NCI-H2196 treated with DMSO at 0.1 percent for 48 hours (cell line): ENCODE data around the gene TKT.
"Not testable (repeated sequence)": the region's sequence is repeated elsewhere in the genome, so short reads cannot be mapped to it uniquely, and the experiment has no call there.

Experiments
- DNase-seq: peaks from one replicate; lab custom pipeline; 2025; ENCODE audit not compliant: unreplicated experiment; lab: John Stamatoyannopoulos, UW

The TKT gene

GRCh38 chr3:53255775-53256703, at the start of gene TKT:
Gene TKT, minus strand, starts transcription at chr3:53256022. Its CDS starts 80 bp downstream, at chr3:53255942.
- peak; percentile 36 for DNase-seq

GRCh38 chr3:53303957-53304356, 48.1 kb upstream of the TKT start:
- no peak for DNase-seq

GRCh38 chr3:53303549-53303948, 47.7 kb upstream of the TKT start:
- DNase-seq = no peak

GRCh38 chr3:53300826-53301225, 45.0 kb upstream of the TKT start:
- no peak for DNase-seq

- peak; percentile 16 for DNase-seq
Observed at GRCh38 chr3:53299611-53300023, 43.8 kb upstream of the TKT start.

- no peak for DNase-seq
Observed at GRCh38 chr3:53295410-53295809, 39.6 kb upstream of the TKT start.

- DNase-seq = no peak
Observed at GRCh38 chr3:53293867-53294266, 38.0 kb upstream of the TKT start.

GRCh38 chr3:53288214-53288613, 32.4 kb upstream of the TKT start:
- no peak for DNase-seq

- DNase-seq = no peak
Observed at GRCh38 chr3:53287131-53287629, 31.4 kb upstream of the TKT start.

GRCh38 chr3:53286727-53287126, 30.9 kb upstream of the TKT start:
- DNase-seq = no peak

GRCh38 chr3:53282581-53282980, 26.8 kb upstream of the TKT start:
- DNase-seq = no peak

- DNase-seq = no peak
Observed at GRCh38 chr3:53278667-53279066, 22.8 kb upstream of the TKT start.

- DNase-seq = no peak
Observed at GRCh38 chr3:53274938-53275605, 19.2 kb upstream of the TKT start.

GRCh38 chr3:53273146-53273670, 17.4 kb upstream of the TKT start:
- DNase-seq = no peak

GRCh38 chr3:53269888-53270880, 14.4 kb upstream of the TKT start:
- DNase-seq = peak; percentile 58

- not testable (repeated sequence) for DNase-seq
Observed at GRCh38 chr3:53269193-53269592, 13.4 kb upstream of the TKT start.

- no peak for DNase-seq
Observed at GRCh38 chr3:53267766-53268165, 11.9 kb upstream of the TKT start.

GRCh38 chr3:53264718-53265117, 8.9 kb upstream of the TKT start:
- no peak for DNase-seq

GRCh38 chr3:53263907-53264306, 8.1 kb upstream of the TKT start:
- DNase-seq = no peak

- DNase-seq = no peak
Observed at GRCh38 chr3:53261712-53262111, 5.9 kb upstream of the TKT start.
